CD14-positive monocyte (primary cell): Measurements from ENCODE around the gene INF2. TPM values are rescaled to one million over a fixed set of nuclear protein-coding genes. Genes with fewer than 3 reads are reported as not detected.

ENCODE experiments used
- DNase-seq, 3 donors: peaks; one replicate each; pipeline ENCODE4 v3.0.0-alpha.2; 2011 to 2022
- H2AFZ ChIP-seq: 2 replicates; pipeline ENCODE4 v1.6.0; 2012; ENCODE audit warnings: mild to moderate bottlenecking, low read depth, low read length, inconsistent platforms; ENCODE audit not compliant: insufficient read depth, poor library complexity, severe bottlenecking
- H3K27ac ChIP-seq, 2 donors: 1 replicate in 1 of 2; 2 replicates in 1 of 2; pipeline ENCODE4 v1.5.1; 2012 to 2013; ENCODE audit warnings: low read length in 2 of 2, control low read depth in 1 of 2, inconsistent platforms in 1 of 2, low read depth in 1 of 2, mild to moderate bottlenecking in 1 of 2
- H3K27me3 ChIP-seq, 2 donors: one replicate each; pipeline versions ENCODE4 v1.6.0 to v1.6.1; 2011 to 2013; ENCODE audit warnings: low read length in 2 of 2; ENCODE audit not compliant: control insufficient read depth in 2 of 2, insufficient read depth in 2 of 2
- H3K36me3 ChIP-seq, 2 donors: replicated peaks in 1 of 2; 1 replicate in 1 of 2; 2 replicates in 1 of 2; pipeline versions ENCODE4 v1.5.1 to v1.6.1; 2012 to 2013; ENCODE audit warnings: low read length in 2 of 2, control low read depth in 1 of 2, inconsistent platforms in 1 of 2, mild to moderate bottlenecking in 1 of 2; ENCODE audit not compliant: insufficient read depth in 2 of 2, control insufficient read depth in 1 of 2
- H3K4me1 ChIP-seq, 2 donors: 1 replicate in 1 of 2; 2 replicates in 1 of 2; pipeline versions ENCODE4 v1.5.1 to v1.6.1; 2012 to 2013; ENCODE audit warnings: low read length in 2 of 2, control low read depth in 1 of 2, inconsistent platforms in 1 of 2, mild to moderate bottlenecking in 1 of 2, moderate library complexity in 1 of 2; ENCODE audit not compliant: insufficient read depth in 2 of 2, control insufficient read depth in 1 of 2
- H3K4me2 ChIP-seq: replicated peaks from 2 replicates; pipeline ENCODE3; 2012; ENCODE audit warnings: low read length, moderate library complexity, mild to moderate bottlenecking; ENCODE audit not compliant: poor library complexity, severe bottlenecking; ENCODE audit errors: extremely low read depth
- H3K4me3 ChIP-seq, 3 experiments: fragments of 200-600 bp in 1 of 3; sonication (generic) in 1 of 3; replicated peaks in 1 of 3; 1 replicate in 2 of 3; 2 replicates in 1 of 3; pipeline ENCODE4 v1.5.1; 2011 to 2013; ENCODE audit warnings: low read length in 3 of 3, mild to moderate bottlenecking in 3 of 3, control low read depth in 2 of 3, low read depth in 2 of 3, inconsistent platforms in 1 of 3, moderate library complexity in 1 of 3
- H3K79me2 ChIP-seq: 2 replicates; pipeline ENCODE4 v1.6.0; 2012; ENCODE audit warnings: mild to moderate bottlenecking, control low read depth, inconsistent platforms, low read length, moderate library complexity; ENCODE audit not compliant: insufficient read depth
- H3K9ac ChIP-seq: 2 replicates; pipeline ENCODE4 v1.6.0; 2017; ENCODE audit warnings: low read length, mild to moderate bottlenecking; ENCODE audit not compliant: insufficient read depth, poor library complexity, severe bottlenecking
- H3K9me3 ChIP-seq, 2 donors: replicated peaks in 1 of 2; 1 replicate in 1 of 2; 2 replicates in 1 of 2; pipeline versions ENCODE4 v1.5.1 to v1.6.1; 2012 to 2013; ENCODE audit warnings: low read length in 2 of 2, control low read depth in 1 of 2; ENCODE audit not compliant: control insufficient read depth in 1 of 2, insufficient read depth in 1 of 2
- H4K20me1 ChIP-seq: 2 replicates; pipeline ENCODE4 v1.6.0; 2012; ENCODE audit warnings: mild to moderate bottlenecking, low read length, control low read depth, moderate library complexity; ENCODE audit not compliant: insufficient read depth
- H3K27ac Mint-ChIP-seq, 7 donors: one replicate each; pipeline ENCODE4 v1.8.0; 2020; ENCODE audit warnings: mild to moderate bottlenecking in 7 of 7, mixed read lengths in 7 of 7, moderate library complexity in 6 of 7, inconsistent platforms in 2 of 7
- H3K27me3 Mint-ChIP-seq, 3 donors: one replicate each; pipeline ENCODE4 v1.8.0; 2021 to 2022; ENCODE audit warnings: low read depth in 3 of 3, mild to moderate bottlenecking in 3 of 3, mixed read lengths in 3 of 3, moderate library complexity in 3 of 3, inconsistent platforms in 1 of 3
- H3K36me3 Mint-ChIP-seq, 2 donors: one replicate each; pipeline ENCODE4 v1.8.0; 2020; ENCODE audit warnings: mixed read lengths in 2 of 2, inconsistent platforms in 1 of 2, mild to moderate bottlenecking in 1 of 2
- H3K4me1 Mint-ChIP-seq: one replicate; pipeline ENCODE4 v1.8.0; 2020; ENCODE audit warnings: mild to moderate bottlenecking, mixed read lengths
- H3K4me3 Mint-ChIP-seq, 2 donors: one replicate each; pipeline ENCODE4 v1.8.0; 2020; ENCODE audit warnings: mild to moderate bottlenecking in 2 of 2, mixed read lengths in 2 of 2, moderate library complexity in 1 of 2
- H3K9me3 Mint-ChIP-seq, 7 donors: one replicate each; pipeline ENCODE4 v1.8.0; 2020 to 2022; ENCODE audit warnings: mixed read lengths in 7 of 7, mild to moderate bottlenecking in 6 of 7, moderate library complexity in 6 of 7, inconsistent platforms in 2 of 7
- CTCF ChIP-seq: fragments of 200-600 bp; IDR thresholded peaks from one replicate; pipeline ENCODE4 v1.8.0; 2022; ENCODE audit warnings: antibody characterized with exemption, mild to moderate bottlenecking
- WGBS: methylation state at CpG from one replicate; pipeline ENCODE4 v1.1.5; 2013; ENCODE audit warnings: missing lambda C conversion rate; ENCODE audit not compliant: insufficient coverage; 5-methylcytosine and 5-hydroxymethylcytosine counted together
- intact Hi-C, 2 donors: fragments of 100-400 bp; cut with micrococcal nuclease; formaldehyde crosslinking; loops; one replicate each; pipeline versions ENCODE4 v1.15.0 to v1.15.1; 2023
- polyA plus RNA-seq, 3 donors: library from polyadenylated mRNA; depleted of rRNA in 1 of 3; unstranded in 2 of 3; stranded (reverse) in 1 of 3; fragments of 300-500 nt in 2 of 3; fragments of >200 nt in 1 of 3; fragmentation: Illumina TruSeq in 2 of 3; gene quantifications; 1 replicate in 2 of 3; 2 replicates in 1 of 3; pipeline ENCODE4 v1.2.3, GENCODE V29; 2012 to 2021

Gene INF2
- polyA plus RNA-seq, 3 donors = 2.9 to 23.3 (median 3.8) TPM

- intact Hi-C loops = no loop called here
Observed at GRCh38 chr14:104729835-104730181, 40.4 kb downstream of the INF2 start.

GRCh38 chr14:104730487-104730886 lies 41.1 kb downstream of the INF2 start:
- H3K27ac Mint-ChIP-seq = no peak overlapping the region
- Histone ChIP-seq H3K27ac (no peak overlapping the region), H4K20me1 (no peaks in the 10 kb centered on the region), H2AFZ (no peak overlapping the region), H3K79me2 (no peaks in the 10 kb centered on the region), H3K9ac (no peak overlapping the region), H3K9me3 (no peaks in the 10 kb centered on the region), H3K4me3 (no peak overlapping the region), H3K36me3 (no peaks in the 10 kb centered on the region), H3K27me3 (no peaks in the 10 kb centered on the region), H3K4me1 (peaks cover under 1 to 1% of the 10 kb centered on the region in 2 donors), H3K4me2 (no peak overlapping the region)
- TF ChIP-seq CTCF = no peak
- no peak for DNase-seq
- no peaks in the 10 kb centered on the region for H3K9me3 Mint-ChIP-seq
- no peaks in the 10 kb centered on the region for H3K4me1 Mint-ChIP-seq
- no peak overlapping the region for H3K4me3 Mint-ChIP-seq
- 96% methylated on average over 3 of the region's 5 CpGs for WGBS
- intact Hi-C loops = no loop called here
- H3K27me3 Mint-ChIP-seq = peaks cover 0 to 13% (median 5%) of the 10 kb centered on the region in 3 donors
- no peaks in the 10 kb centered on the region for H3K36me3 Mint-ChIP-seq

More at GRCh38 chr14:104729835-104730181, 40.4 kb downstream of the INF2 start:
- H3K27ac ChIP-seq = no peak overlapping the region
- Mint-ChIP-seq H3K27ac (no peak overlapping the region), H3K4me1 (peaks cover 4% of the 10 kb centered on the region), H3K9me3 (no peaks in the 10 kb centered on the region), H3K4me3 (no peak overlapping the region), H3K36me3 (no peaks in the 10 kb centered on the region), H3K27me3 (peaks cover under 1 to 18% (median 8%) of the 10 kb centered on the region in 3 donors)
- no peaks in the 10 kb centered on the region for H3K9me3 ChIP-seq
- H4K20me1 ChIP-seq = no peaks in the 10 kb centered on the region
- H3K4me2 ChIP-seq = no peak overlapping the region
- H2AFZ ChIP-seq = no peak overlapping the region
- 96% methylated on average over 2 of the region's 16 CpGs for WGBS
- peaks cover 0 to 5% of the 10 kb centered on the region in 2 donors for H3K27me3 ChIP-seq
- peaks cover 3 to 4% of the 10 kb centered on the region in 2 donors for H3K4me1 ChIP-seq
- no peak for DNase-seq
- no peak overlapping the region for H3K9ac ChIP-seq
- no peaks in the 10 kb centered on the region for H3K79me2 ChIP-seq
- no peaks in the 10 kb centered on the region for H3K36me3 ChIP-seq
- H3K4me3 ChIP-seq = no peak overlapping the region
- TF ChIP-seq CTCF = no peak
